SH-SY5Y (cell line): ENCODE data around the gene VPS13D.

Experiments
- GATA2 ChIP-seq: IDR thresholded peaks from 2 replicates; pipeline ENCODE4 v1.6.1; 2011; ENCODE audit warnings: mild to moderate bottlenecking, low read depth, low read length
- GATA3 ChIP-seq: IDR thresholded peaks from 2 replicates; pipeline ENCODE4 v1.6.1; 2011; ENCODE audit warnings: low read depth, mild to moderate bottlenecking, low read length, moderate library complexity

DNA sequence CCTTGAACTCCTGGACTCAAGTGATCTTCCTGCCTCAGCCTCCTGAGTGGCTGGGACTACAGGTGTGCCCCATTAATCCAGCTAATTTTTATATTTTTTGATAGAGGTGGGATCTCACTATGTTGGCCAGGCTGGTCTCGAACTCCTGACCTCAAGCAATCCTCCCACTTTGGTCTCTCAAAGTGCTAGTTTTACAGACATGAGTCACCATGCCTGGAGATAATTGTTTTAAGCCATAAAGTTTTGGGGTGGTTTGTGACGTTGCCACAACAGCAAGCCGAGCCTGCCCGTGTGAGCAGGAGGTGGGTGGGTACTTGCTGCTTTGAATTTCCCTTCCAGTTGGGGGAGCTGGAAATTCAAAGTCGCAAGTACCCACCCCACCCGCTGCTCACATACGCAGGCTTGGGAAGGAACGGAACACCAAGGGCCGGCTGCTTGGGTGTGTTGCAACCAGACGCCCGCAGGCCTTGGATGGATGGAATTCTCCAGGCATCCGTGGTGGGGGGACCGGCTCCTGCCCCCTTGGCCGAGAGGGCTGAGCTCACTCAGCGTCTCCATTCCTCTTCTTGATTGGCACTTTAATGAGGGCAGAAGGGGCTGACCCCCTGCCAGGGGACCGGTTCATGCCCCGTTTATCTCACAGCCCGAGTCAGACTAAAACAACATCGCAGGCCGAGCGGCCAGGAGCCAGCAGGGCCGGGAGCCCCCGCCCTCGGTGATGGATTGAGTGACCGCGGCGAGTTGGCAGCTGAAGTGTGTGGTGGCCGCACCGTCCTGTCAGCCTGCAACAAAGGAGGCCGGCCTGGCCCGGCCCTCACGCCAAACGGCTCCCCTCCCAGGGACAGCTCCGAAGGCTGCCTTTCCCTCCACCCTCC, 310.1 kb downstream of the VPS13D start:
- no peak for TF ChIP-seq GATA2
- TF ChIP-seq GATA3, result no peak
